Fibroblast of the aortic adventitia (primary cell): Measurements from ENCODE around the gene STXBP2. TPM values are rescaled to one million over a fixed set of nuclear protein-coding genes. Genes with fewer than 3 reads are reported as not detected.
A peak's percentile ranks its signal among the peaks of the same experiment; 100 is the strongest.

ENCODE experiments used
- DNase-seq: peaks from one replicate; pipeline ENCODE4 v3.0.0-alpha.2; 2010; ENCODE audit warnings: low read depth
- H3K4me3 ChIP-seq: 2 replicates; pipeline ENCODE4 v1.5.1; 2011; ENCODE audit warnings: low read depth, mild to moderate bottlenecking, control low read depth, low read length, moderate library complexity
- CTCF ChIP-seq: IDR thresholded peaks from 2 replicates; pipeline ENCODE4 v1.5.1; 2011; ENCODE audit warnings: mild to moderate bottlenecking, low read length, control low read depth, inconsistent platforms; ENCODE audit not compliant: insufficient read depth
- total RNA-seq: library from RNA; depleted of rRNA; stranded (reverse); fragments of >200 nt; gene quantifications from 2 replicates; pipeline ENCODE4 v1.2.3, GENCODE V29; 2012; ENCODE audit warnings: low replicate concordance

Gene STXBP2
- total RNA-seq, 1 donor, result 0.90 TPM

- TF ChIP-seq CTCF, result no peak
- DNase-seq, result no peak
Measured at GRCh38 chr19:7663706-7664105, 26.8 kb downstream of the STXBP2 start.

GRCh38 chr19:7665076-7665475 is 28.2 kb downstream of the STXBP2 start:
- no peak for TF ChIP-seq CTCF
- peak; percentile 83 for DNase-seq
- no peak overlapping the region for H3K4me3 ChIP-seq

More at GRCh38 chr19:7663706-7664105, 26.8 kb downstream of the STXBP2 start:
- H3K4me3 ChIP-seq, result no peak overlapping the region

DNA sequence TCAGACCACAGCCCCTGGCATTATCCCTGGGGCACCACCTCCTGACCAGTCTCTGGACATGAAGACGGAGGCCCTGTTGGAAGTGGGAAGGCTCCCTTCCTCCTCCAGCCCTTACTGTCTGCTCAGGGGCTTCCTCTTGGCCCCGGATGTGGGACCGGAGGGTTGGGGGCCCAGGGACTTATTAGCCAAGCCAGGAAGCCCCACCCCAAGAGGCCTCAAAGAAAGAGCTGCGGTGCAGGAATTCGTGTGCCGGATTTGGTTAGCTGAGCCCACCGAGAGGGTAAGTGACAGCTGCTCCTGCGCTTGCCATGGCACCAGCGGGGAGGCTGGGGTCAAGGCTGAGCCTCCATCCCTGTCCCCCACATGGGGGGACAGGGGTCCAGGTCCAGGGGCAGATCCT is 31.9 kb downstream of the STXBP2 start, which contains the start of gene RETN:
Gene RETN (plus strand): TSS at position 208 of the 400 bp plus-strand sequence. CDS start 278 bp downstream, outside the sequence.
- no peak within 1 kb of the TSS for H3K4me3 ChIP-seq
- TF ChIP-seq CTCF, result no peak
- DNase-seq, result no peak

GRCh38 chr19:7669641-7670040 is 32.7 kb downstream of the STXBP2 start:
- no peak for TF ChIP-seq CTCF

GRCh38 chr19:7670150-7670783 is 33.4 kb downstream of the STXBP2 start:
- TF ChIP-seq CTCF, result no peak
- H3K4me3 ChIP-seq, result no peak overlapping the region
- no peak for DNase-seq

More at GRCh38 chr19:7669641-7670040, 32.7 kb downstream of the STXBP2 start:
- no peak for DNase-seq
- no peak overlapping the region for H3K4me3 ChIP-seq

- TF ChIP-seq CTCF, result no peak
Measured at GRCh38 chr19:7670790-7671189, 33.9 kb downstream of the STXBP2 start.

DNA sequence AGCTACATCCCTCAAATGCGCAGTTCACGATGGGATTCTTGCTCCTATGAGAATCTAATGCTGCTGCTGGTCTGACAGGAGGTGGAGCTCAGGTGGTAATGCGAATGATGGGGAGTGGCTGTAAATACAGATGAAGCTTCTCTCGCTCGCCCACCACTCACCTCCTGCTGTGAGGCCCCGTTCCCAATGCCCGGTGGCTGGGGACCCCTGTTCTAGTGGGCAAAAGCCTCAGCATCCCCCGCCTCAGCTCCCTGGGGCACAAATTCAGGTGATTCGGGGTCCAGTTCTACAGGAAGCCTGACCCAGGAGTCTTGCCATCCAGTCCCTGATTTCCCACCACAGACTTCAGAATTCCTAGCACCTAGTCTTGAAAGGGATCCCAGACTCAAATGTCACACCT is 35.6 kb downstream of the STXBP2 start:
- no peak for TF ChIP-seq CTCF
- no peak for DNase-seq
- no peak overlapping the region for H3K4me3 ChIP-seq

More at GRCh38 chr19:7670790-7671189, 33.9 kb downstream of the STXBP2 start:
- no peak overlapping the region for H3K4me3 ChIP-seq
- DNase-seq, result no peak
